ENCODE measurements around the gene GLRX3.

GRCh38 chr10:130193033-130193432 lies 56.8 kb downstream of the GLRX3 start:
- TF ChIP-seq, protein P1, sequence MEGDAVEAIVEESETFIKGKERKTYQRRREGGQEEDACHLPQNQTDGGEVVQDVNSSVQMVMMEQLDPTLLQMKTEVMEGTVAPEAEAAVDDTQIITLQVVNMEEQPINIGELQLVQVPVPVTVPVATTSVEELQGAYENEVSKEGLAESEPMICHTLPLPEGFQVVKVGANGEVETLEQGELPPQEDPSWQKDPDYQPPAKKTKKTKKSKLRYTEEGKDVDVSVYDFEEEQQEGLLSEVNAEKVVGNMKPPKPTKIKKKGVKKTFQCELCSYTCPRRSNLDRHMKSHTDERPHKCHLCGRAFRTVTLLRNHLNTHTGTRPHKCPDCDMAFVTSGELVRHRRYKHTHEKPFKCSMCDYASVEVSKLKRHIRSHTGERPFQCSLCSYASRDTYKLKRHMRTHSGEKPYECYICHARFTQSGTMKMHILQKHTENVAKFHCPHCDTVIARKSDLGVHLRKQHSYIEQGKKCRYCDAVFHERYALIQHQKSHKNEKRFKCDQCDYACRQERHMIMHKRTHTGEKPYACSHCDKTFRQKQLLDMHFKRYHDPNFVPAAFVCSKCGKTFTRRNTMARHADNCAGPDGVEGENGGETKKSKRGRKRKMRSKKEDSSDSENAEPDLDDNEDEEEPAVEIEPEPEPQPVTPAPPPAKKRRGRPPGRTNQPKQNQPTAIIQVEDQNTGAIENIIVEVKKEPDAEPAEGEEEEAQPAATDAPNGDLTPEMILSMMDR (IDR thresholded peaks at IDR 0.05): no peak
- no peak for TF ChIP-seq EP300 (IDR thresholded peaks at IDR 0.05)
